Naive thymus-derived CD4-positive, alpha-beta T cell (primary cell): ENCODE data around the gene COX17. TPM values are rescaled to one million over a fixed set of nuclear protein-coding genes. Genes with fewer than 3 reads are reported as not detected.

Source experiments
- ATAC-seq: fragments of 150-1000 bp; cut with Tn5 transposase; 2 replicates; pipeline ENCODE4 v1.10.0; 2021; ENCODE audit warnings: mild to moderate bottlenecking, moderate library complexity
- CTCF ChIA-PET: fragments of 350-600 bp; sonication (Branson Sonifier 250); formaldehyde crosslinking; loops from one replicate; lab custom pipeline; 2021; ENCODE audit warnings: antibody characterized with exemption; lab: Charles Lee
- POLR2A ChIA-PET: fragments of 350-600 bp; sonication (Branson Sonifier 250); formaldehyde crosslinking; loops from one replicate; lab custom pipeline; 2021; ENCODE audit warnings: antibody characterized with exemption, inconsistent platforms; lab: Charles Lee
- DNase-seq, 9 donors: peaks; one replicate each; pipeline versions ENCODE4 v3.0.0 to v3.0.0-alpha.2; 2020 to 2022; ENCODE audit warnings: mixed read lengths in 1 of 9
- H3K27ac ChIP-seq: one replicate; pipeline ENCODE4 v1.7.0; 2013; ENCODE audit warnings: mild to moderate bottlenecking, low read depth, low read length, moderate library complexity
- H3K27me3 ChIP-seq, 2 donors: one replicate each; pipeline ENCODE4 v1.7.0; 2013; ENCODE audit warnings: low read length in 2 of 2, mild to moderate bottlenecking in 2 of 2, moderate library complexity in 2 of 2; ENCODE audit not compliant: control insufficient read depth in 2 of 2, insufficient read depth in 2 of 2
- H3K36me3 ChIP-seq, 3 experiments: 1 replicate in 2 of 3; 2 replicates in 1 of 3; pipeline ENCODE4 v1.7.0; 2013; ENCODE audit warnings: low read length in 3 of 3, mild to moderate bottlenecking in 3 of 3, moderate library complexity in 1 of 3; ENCODE audit not compliant: insufficient read depth in 3 of 3, control insufficient read depth in 2 of 3
- H3K4me1 ChIP-seq, 2 donors: one replicate each; pipeline ENCODE4 v1.7.0; 2013; ENCODE audit warnings: low read length in 2 of 2, mild to moderate bottlenecking in 2 of 2, moderate library complexity in 1 of 2; ENCODE audit not compliant: control insufficient read depth in 2 of 2, insufficient read depth in 2 of 2
- H3K4me3 ChIP-seq: 2 replicates; pipeline ENCODE4 v1.7.0; 2013; ENCODE audit warnings: mild to moderate bottlenecking, low read length
- H3K9me3 ChIP-seq, 3 experiments: 1 replicate in 2 of 3; 2 replicates in 1 of 3; pipeline ENCODE4 v1.7.0; 2013; ENCODE audit warnings: low read length in 3 of 3; ENCODE audit not compliant: control insufficient read depth in 2 of 3
- H3K27ac Mint-ChIP-seq, 9 donors: one replicate each; pipeline ENCODE4 v1.8.0; 2020 to 2022; ENCODE audit warnings: mixed read lengths in 9 of 9, mild to moderate bottlenecking in 8 of 9, moderate library complexity in 5 of 9, inconsistent platforms in 2 of 9
- H3K27me3 Mint-ChIP-seq, 5 donors: one replicate each; pipeline ENCODE4 v1.8.0; 2021 to 2022; ENCODE audit warnings: mixed read lengths in 5 of 5, mild to moderate bottlenecking in 1 of 5
- H3K36me3 Mint-ChIP-seq, 5 donors: one replicate each; pipeline ENCODE4 v1.8.0; 2020 to 2022; ENCODE audit warnings: mixed read lengths in 5 of 5, mild to moderate bottlenecking in 3 of 5, inconsistent platforms in 1 of 5
- H3K4me1 Mint-ChIP-seq, 7 donors: one replicate each; pipeline ENCODE4 v1.8.0; 2020 to 2022; ENCODE audit warnings: mixed read lengths in 7 of 7, mild to moderate bottlenecking in 3 of 7, inconsistent platforms in 1 of 7
- H3K4me3 Mint-ChIP-seq, 10 donors: one replicate each; pipeline ENCODE4 v1.8.0; 2020 to 2022; ENCODE audit warnings: mild to moderate bottlenecking in 10 of 10, mixed read lengths in 10 of 10, moderate library complexity in 6 of 10, inconsistent platforms in 2 of 10
- H3K9me3 Mint-ChIP-seq, 11 donors: one replicate each; pipeline ENCODE4 v1.8.0; 2020 to 2022; ENCODE audit warnings: mixed read lengths in 11 of 11, mild to moderate bottlenecking in 4 of 11, inconsistent platforms in 1 of 11, moderate library complexity in 1 of 11
- intact Hi-C, 2 donors: fragments of 100-400 bp; cut with micrococcal nuclease; formaldehyde crosslinking; loops; one replicate each; pipeline ENCODE4 v1.15.1; 2023
- polyA plus RNA-seq, 2 donors: library from polyadenylated mRNA; unstranded; fragments of 300-500 nt; fragmentation: Illumina TruSeq; gene quantifications; one replicate each; pipeline ENCODE4 v1.2.3, GENCODE V29; 2021
- total RNA-seq, 6 experiments: library from RNA in 5 of 6; stranded (reverse) in 5 of 6; gene quantifications; 1 replicate in 5 of 6; 2 replicates in 1 of 6; pipeline ENCODE4 v1.2.3 and lab custom pipeline; 2021 to 2026

The COX17 gene
- total and polyA plus RNA-seq, 7 experiments from 2014 or later, result 25.6 to 60.8 (median 35.3) TPM

DNA sequence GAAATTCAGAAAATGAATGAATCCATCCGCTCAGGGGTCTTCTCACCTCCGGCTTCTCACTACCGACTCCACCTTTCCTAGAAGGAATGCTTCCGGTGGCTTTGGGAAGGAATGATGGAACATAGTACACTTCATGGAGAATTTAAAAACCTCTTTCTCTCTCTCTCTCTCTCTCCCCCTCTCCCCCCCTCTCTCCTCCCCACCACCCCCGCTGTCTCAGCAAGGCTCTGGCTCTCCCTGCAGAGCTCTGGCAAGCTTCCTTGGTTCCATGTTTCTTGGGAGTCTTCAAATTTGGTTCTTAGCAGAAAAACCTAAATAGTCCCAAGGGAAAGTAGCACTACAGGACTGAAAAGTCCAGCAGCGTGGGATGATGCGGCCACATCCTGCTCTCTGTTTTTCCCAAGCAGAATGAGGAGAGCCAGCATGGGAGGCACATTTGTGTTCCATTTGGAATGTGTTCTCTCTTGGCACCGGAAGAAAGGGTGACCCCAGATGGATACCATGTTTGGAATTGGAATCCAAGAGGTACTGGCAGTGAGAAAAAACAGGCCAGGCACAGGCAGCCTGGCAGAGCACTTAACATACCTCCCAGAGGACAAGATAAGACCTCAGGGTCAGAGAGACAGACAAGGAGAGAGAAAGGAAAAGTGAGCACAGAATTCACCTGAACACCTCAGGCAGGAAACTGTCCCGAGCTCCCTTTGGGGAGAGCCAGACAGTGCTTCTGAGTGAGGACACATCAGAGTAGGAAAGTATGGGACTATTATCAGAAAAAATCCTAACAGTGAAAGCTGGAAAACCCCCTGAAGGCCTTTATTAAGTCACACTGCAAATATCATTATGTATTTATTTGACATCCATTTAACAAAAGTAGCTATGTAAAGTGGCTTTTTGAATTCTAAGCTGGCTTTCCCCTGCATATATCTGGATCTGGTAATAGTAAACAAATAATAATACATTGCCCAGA, 16.4 kb downstream of the COX17 start, which contains the start of gene POPDC2:
Gene POPDC2, minus strand, starts transcription at position 116 of the 967 bp plus-strand sequence. CDS start 166 bp downstream, outside the sequence.
- intact Hi-C loops, result no loop called here
- Mint-ChIP-seq H3K27ac (no peak within 1 kb of the TSS), H3K36me3 (peaks cover under 1 to 21% (median 4%) of the 10 kb centered on the region in 5 donors), H3K9me3 (no peaks in the 10 kb centered on the region), H3K4me1 (peaks cover 0 to 15% (median 5%) of the 10 kb centered on the region in 7 donors), H3K4me3 (no peak within 1 kb of the TSS), H3K27me3 (no peaks in the 10 kb centered on the region)
- no peak within 1 kb of the TSS for H3K27ac ChIP-seq
- ATAC-seq (no peak), DNase-seq (no peak)
- POLR2A ChIA-PET, result no interaction called here
- H3K4me3 ChIP-seq, result no peak within 1 kb of the TSS
- no peaks in the 10 kb centered on the region for H3K9me3 ChIP-seq
- no peaks in the 10 kb centered on the region for H3K4me1 ChIP-seq
- CTCF ChIA-PET, result no interaction called here
- H3K27me3 ChIP-seq, result no peaks in the 10 kb centered on the region
- H3K36me3 ChIP-seq, result peaks cover 0 to 3% (median 0%) of the 10 kb centered on the region in 3 experiments

GRCh38 chr3:119659606-119660291, 17.5 kb downstream of the COX17 start:
- H3K4me1 Mint-ChIP-seq, result peaks cover 0 to 12% (median 5%) of the 10 kb centered on the region in 7 donors
- no peaks in the 10 kb centered on the region for H3K4me1 ChIP-seq
- DNase-seq (no peak), ATAC-seq (no peak)
- no peak overlapping the region for H3K4me3 Mint-ChIP-seq
- intact Hi-C loops, result no loop called here
- H3K27ac Mint-ChIP-seq, result no peak overlapping the region
- ChIA-PET CTCF (no interaction called here), POLR2A (no interaction called here)
- H3K4me3 ChIP-seq, result no peak overlapping the region
- no peaks in the 10 kb centered on the region for H3K27me3 ChIP-seq
- no peaks in the 10 kb centered on the region for H3K27me3 Mint-ChIP-seq
- no peaks in the 10 kb centered on the region for H3K9me3 Mint-ChIP-seq
- no peaks in the 10 kb centered on the region for H3K9me3 ChIP-seq
- H3K36me3 ChIP-seq, result peaks cover 0 to 3% (median 0%) of the 10 kb centered on the region in 3 experiments
- H3K27ac ChIP-seq, result no peak overlapping the region
- H3K36me3 Mint-ChIP-seq, result peaks cover 2 to 21% (median 4%) of the 10 kb centered on the region in 5 donors

DNA sequence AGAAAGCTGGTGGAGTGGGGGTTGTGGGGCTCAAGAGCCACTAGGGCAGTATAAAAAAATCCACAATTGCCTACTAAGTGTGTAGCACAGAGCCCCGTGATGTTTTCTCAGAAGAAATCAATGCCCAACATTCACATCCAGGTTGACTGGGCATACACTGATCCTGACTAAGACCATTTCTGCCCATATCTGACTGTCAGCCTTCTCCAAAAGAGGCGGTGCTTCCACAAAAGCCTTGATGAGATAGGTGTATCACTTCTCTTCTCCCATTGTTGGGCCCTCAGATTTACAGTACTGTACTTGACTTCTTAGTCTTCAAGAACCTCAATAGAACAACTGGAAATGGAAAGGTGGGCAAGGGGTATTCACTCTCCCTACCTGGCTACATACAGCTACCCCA, 18.2 kb downstream of the COX17 start:
- intact Hi-C loops, result no loop called here
- H3K4me1 ChIP-seq, result no peaks in the 10 kb centered on the region
- Mint-ChIP-seq H3K4me1 (peaks cover 0 to 11% (median 5%) of the 10 kb centered on the region in 7 donors), H3K4me3 (no peak overlapping the region), H3K36me3 (peaks cover 2 to 24% (median 5%) of the 10 kb centered on the region in 5 donors), H3K27ac (no peak overlapping the region), H3K27me3 (no peaks in the 10 kb centered on the region), H3K9me3 (no peaks in the 10 kb centered on the region)
- H3K9me3 ChIP-seq, result no peaks in the 10 kb centered on the region
- ChIA-PET POLR2A (no interaction called here), CTCF (no interaction called here)
- H3K27me3 ChIP-seq, result no peaks in the 10 kb centered on the region
- DNase-seq (no peak), ATAC-seq (no peak)
- H3K36me3 ChIP-seq, result peaks cover 0 to 3% (median 0%) of the 10 kb centered on the region in 3 experiments
- no peak overlapping the region for H3K27ac ChIP-seq
- no peak overlapping the region for H3K4me3 ChIP-seq

GRCh38 chr3:119657887-119658702, 19.1 kb downstream of the COX17 start:
- ATAC-seq (peak; percentile 66), DNase-seq (no peak)
- Mint-ChIP-seq H3K9me3 (no peaks in the 10 kb centered on the region), H3K4me1 (peaks cover 0 to 11% (median 5%) of the 10 kb centered on the region in 7 donors), H3K27ac (no peak overlapping the region), H3K4me3 (no peak overlapping the region), H3K36me3 (peaks cover 2 to 28% (median 11%) of the 10 kb centered on the region in 5 donors), H3K27me3 (no peaks in the 10 kb centered on the region)
- Histone ChIP-seq H3K4me3 (no peak overlapping the region), H3K36me3 (peaks cover 0 to 3% (median 0%) of the 10 kb centered on the region in 3 experiments), H3K9me3 (no peaks in the 10 kb centered on the region), H3K27ac (no peak overlapping the region), H3K27me3 (no peaks in the 10 kb centered on the region), H3K4me1 (no peaks in the 10 kb centered on the region)
- ChIA-PET CTCF (no interaction called here), POLR2A (no interaction called here)
- intact Hi-C loops, result no loop called here

GRCh38 chr3:119653876-119654275, 23.3 kb downstream of the COX17 start:
- no peak overlapping the region for H3K27ac ChIP-seq
- Mint-ChIP-seq H3K4me1 (peaks cover 0 to 8% (median 0%) of the 10 kb centered on the region in 7 donors), H3K27me3 (no peaks in the 10 kb centered on the region), H3K27ac (no peak overlapping the region), H3K4me3 (no peak overlapping the region), H3K9me3 (no peaks in the 10 kb centered on the region), H3K36me3 (peaks cover 3 to 49% (median 18%) of the 10 kb centered on the region in 5 donors)
- H3K27me3 ChIP-seq, result no peaks in the 10 kb centered on the region
- DNase-seq (no peak), ATAC-seq (no peak)
- POLR2A ChIA-PET, result no interaction called here
- H3K4me3 ChIP-seq, result no peak overlapping the region
- H3K9me3 ChIP-seq, result no peaks in the 10 kb centered on the region
- intact Hi-C loops, result no loop called here
- no peaks in the 10 kb centered on the region for H3K4me1 ChIP-seq
- CTCF ChIA-PET, result interaction anchor here (0.8 kb wide), 1 partner anchor 198 kb away, joined by 4 read pairs; no protein-coding TSS in a partner anchor
- no peaks in the 10 kb centered on the region for H3K36me3 ChIP-seq
